Breast epithelium (tissue), 4 donors: ENCODE data around the gene AHNAK2. TPM values are rescaled to one million over a fixed set of nuclear protein-coding genes. Genes with fewer than 3 reads are reported as not detected.

Source experiments
- DNase-seq, 2 donors: peaks; one replicate each; pipeline ENCODE4 v3.0.0-alpha.2; 2019; ENCODE audit warnings: low spot score in 2 of 2
- H3K27ac ChIP-seq, 2 donors: fragments of 200-600 bp; sonication (generic) in 1 of 2; one replicate each; pipeline ENCODE4 v1.5.1; 2016 to 2019; ENCODE audit warnings: mild to moderate bottlenecking in 1 of 2
- H3K27me3 ChIP-seq, 2 donors: fragments of 200-600 bp; sonication (generic) in 1 of 2; one replicate each; pipeline versions ENCODE4 v1.5.1 to v1.6.0; 2017 to 2019; ENCODE audit warnings: control low read depth in 1 of 2, mild to moderate bottlenecking in 1 of 2
- H3K36me3 ChIP-seq: fragments of 200-600 bp; one replicate; pipeline ENCODE4 v1.5.1; 2019
- H3K4me1 ChIP-seq, 2 donors: fragments of 200-600 bp; sonication (generic); one replicate each; pipeline ENCODE4 v1.5.1; 2016 to 2019; ENCODE audit warnings: control low read depth in 1 of 2
- H3K4me3 ChIP-seq, 3 donors: fragments of 200-600 bp; sonication (generic); 1 replicate in 2 of 3; 2 replicates in 1 of 3; pipeline ENCODE4 v1.5.1; 2016 to 2019; ENCODE audit warnings: mild to moderate bottlenecking in 3 of 3, moderate library complexity in 2 of 3
- H3K9me3 ChIP-seq, 2 donors: fragments of 200-600 bp; sonication (generic) in 1 of 2; one replicate each; pipeline ENCODE4 v1.5.1; 2016 to 2019; ENCODE audit warnings: control low read depth in 1 of 2
- POLR2A ChIP-seq: fragments of 450-650 bp; IDR thresholded peaks from one replicate; pipeline ENCODE4 v1.6.1; 2016; ENCODE audit warnings: antibody characterized with exemption, mild to moderate bottlenecking, moderate library complexity
- POLR2AphosphoS5 ChIP-seq, 3 donors: sonication (generic); formaldehyde crosslinking; IDR thresholded peaks; one replicate each; pipeline ENCODE4 v1.6.1; 2017; ENCODE audit warnings: antibody characterized with exemption in 3 of 3
- intact Hi-C: fragments of 100-400 bp; cut with DNase I; formaldehyde crosslinking; loops from one replicate; pipeline ENCODE4 v1.15.1; 2023; ENCODE audit warnings: low total_unique reads
- total RNA-seq, 3 donors: library from RNA; depleted of rRNA; stranded (reverse); fragments of >200 nt; gene quantifications; one replicate each; pipeline ENCODE4 v1.1.0, GENCODE V29; 2016
- TF ChIP-seq, protein P1 (sequence below), 3 donors: fragments of 450-650 bp; IDR thresholded peaks; one replicate each; pipeline ENCODE4 v1.5.1; 2016 to 2017; ENCODE audit warnings: antibody characterized with exemption in 3 of 3, mild to moderate bottlenecking in 3 of 3, moderate library complexity in 3 of 3

AHNAK2 gene
- total RNA-seq, 3 donors from 2014 or later: 15.1 to 46.7 (median 19.3) TPM

DNA sequence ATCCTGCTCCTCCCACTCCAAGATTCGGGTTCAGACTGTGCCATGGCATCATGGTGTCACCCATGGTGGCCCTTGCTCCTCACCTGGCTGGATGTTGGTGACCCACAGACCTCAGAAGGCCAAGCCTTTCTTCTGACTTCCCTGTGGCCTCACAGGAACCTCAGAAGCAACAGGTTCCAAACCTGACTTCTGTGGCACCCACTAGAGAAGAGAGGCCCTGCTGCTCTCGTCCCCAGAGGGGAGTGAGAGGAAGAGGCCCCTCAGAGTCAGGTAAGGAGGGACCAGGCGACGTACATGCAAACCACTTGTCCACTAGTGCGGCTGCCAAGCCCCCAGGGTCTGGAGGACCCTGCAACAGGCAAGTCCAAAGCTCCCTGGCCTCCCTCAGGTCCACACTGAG lies 17.9 kb upstream of the AHNAK2 start:
- intact Hi-C loops: no loop called here
- TF ChIP-seq, protein P1, sequence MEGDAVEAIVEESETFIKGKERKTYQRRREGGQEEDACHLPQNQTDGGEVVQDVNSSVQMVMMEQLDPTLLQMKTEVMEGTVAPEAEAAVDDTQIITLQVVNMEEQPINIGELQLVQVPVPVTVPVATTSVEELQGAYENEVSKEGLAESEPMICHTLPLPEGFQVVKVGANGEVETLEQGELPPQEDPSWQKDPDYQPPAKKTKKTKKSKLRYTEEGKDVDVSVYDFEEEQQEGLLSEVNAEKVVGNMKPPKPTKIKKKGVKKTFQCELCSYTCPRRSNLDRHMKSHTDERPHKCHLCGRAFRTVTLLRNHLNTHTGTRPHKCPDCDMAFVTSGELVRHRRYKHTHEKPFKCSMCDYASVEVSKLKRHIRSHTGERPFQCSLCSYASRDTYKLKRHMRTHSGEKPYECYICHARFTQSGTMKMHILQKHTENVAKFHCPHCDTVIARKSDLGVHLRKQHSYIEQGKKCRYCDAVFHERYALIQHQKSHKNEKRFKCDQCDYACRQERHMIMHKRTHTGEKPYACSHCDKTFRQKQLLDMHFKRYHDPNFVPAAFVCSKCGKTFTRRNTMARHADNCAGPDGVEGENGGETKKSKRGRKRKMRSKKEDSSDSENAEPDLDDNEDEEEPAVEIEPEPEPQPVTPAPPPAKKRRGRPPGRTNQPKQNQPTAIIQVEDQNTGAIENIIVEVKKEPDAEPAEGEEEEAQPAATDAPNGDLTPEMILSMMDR (IDR thresholded peaks at IDR 0.05): no peak
- TF ChIP-seq POLR2AphosphoS5 (IDR thresholded peaks at IDR 0.05) (no peak), POLR2A (no peak)
- Histone ChIP-seq H3K4me1 (no peaks in the 10 kb centered on the region), H3K4me3 (no peak overlapping the region), H3K27ac (no peak overlapping the region), H3K36me3 (peaks cover 4% of the 10 kb centered on the region), H3K9me3 (no peaks in the 10 kb centered on the region), H3K27me3 (no peaks in the 10 kb centered on the region)
- no peak for DNase-seq

DNA sequence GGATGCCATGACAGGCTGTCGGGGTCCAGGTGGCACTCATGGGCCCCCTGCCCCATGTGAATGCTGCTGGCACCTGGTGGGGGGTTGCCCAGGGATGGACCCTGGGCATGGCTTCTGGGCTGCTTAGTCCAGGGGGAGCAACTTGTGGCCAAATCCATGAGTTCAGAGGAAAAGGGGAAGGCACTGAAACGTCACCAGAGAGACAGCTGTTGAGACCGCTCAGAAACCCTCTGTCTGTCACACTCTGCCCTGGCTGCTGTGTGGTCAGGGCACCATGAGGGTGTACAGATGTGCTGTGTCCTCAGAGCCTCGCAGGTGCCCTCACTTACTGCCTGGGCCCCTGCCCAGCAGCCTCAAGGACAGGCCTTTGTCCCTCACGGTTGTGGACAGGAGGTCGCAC lies 16.8 kb upstream of the AHNAK2 start:
- TF ChIP-seq, protein P1 (IDR thresholded peaks at IDR 0.05): no peak
- TF ChIP-seq POLR2A (no peak), POLR2AphosphoS5 (IDR thresholded peaks at IDR 0.05) (no peak)
- no peak for DNase-seq
- no peak overlapping the region for H3K4me3 ChIP-seq
- H3K36me3 ChIP-seq: peaks cover 4% of the 10 kb centered on the region
- no peak overlapping the region for H3K27ac ChIP-seq
- H3K4me1 ChIP-seq: no peaks in the 10 kb centered on the region
- no peaks in the 10 kb centered on the region for H3K9me3 ChIP-seq
- no peaks in the 10 kb centered on the region for H3K27me3 ChIP-seq
- intact Hi-C loops: no loop called here

DNA sequence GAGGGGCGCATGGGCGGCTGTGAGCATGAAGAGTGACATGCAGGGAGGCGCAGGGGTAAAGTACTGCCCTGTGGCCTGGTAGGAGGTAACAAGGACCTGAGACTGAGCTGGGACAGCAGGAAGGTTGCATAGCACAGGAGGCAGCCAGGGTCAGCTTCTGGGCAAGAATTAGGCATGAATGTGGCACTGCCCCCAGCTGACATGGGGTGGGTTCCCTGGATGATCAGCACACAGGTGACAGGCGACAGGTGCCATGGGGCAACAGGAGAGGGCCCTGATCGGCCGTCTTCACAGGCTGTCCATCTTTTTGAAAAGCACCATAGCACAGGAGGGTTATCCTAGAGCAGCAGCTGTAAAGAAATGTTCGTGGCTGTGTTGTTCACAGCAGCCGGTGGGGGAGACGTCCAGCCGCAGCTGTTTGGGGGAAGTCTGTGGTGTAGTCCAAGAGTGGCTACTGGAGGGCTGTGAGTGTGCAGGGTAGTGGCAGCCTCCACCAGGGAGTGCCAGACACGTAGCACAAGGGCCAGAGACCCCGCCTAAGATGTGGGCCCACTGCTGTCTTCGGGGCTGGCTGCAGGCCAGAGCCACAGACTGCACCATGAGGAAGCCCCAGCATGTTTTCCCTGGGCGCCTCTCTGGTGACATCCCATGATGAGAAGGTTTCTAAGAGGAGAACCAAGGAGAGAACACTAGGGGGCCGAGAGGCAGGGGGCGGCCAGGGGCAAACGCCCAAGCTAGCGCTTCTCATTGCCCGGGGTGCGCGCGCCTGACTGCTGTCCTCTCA lies 15.8 kb upstream of the AHNAK2 start:
- intact Hi-C loops: no loop called here
- no peak for TF ChIP-seq POLR2A
- no peak for TF ChIP-seq POLR2AphosphoS5 (IDR thresholded peaks at IDR 0.05)
- TF ChIP-seq, protein P1 (IDR thresholded peaks at IDR 0.05): no peak
- no peak overlapping the region for H3K27ac ChIP-seq
- H3K9me3 ChIP-seq: no peaks in the 10 kb centered on the region
- H3K4me3 ChIP-seq: no peak overlapping the region
- H3K4me1 ChIP-seq: no peaks in the 10 kb centered on the region
- H3K27me3 ChIP-seq: no peaks in the 10 kb centered on the region
- H3K36me3 ChIP-seq: peaks cover 4% of the 10 kb centered on the region
- no peak for DNase-seq

DNA sequence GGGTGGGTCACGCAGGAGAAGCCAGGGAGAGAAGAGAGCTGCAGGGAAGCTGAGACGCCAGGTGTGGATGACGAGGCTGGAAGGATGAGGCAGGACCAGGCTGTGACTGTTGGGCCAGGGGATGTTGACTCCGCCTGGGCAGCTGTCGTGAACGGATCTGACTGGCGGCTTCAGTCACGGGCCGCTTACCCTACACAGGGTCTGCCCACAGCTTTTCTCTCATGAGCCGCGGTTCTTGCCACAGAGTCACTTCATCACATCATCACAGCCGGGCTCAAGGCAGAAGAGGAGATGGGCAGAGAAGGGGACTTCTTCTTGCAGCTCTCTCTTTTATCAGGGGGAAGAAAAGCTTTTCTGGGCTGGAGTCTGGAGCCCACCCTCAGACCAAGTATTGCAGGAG lies 15.1 kb upstream of the AHNAK2 start:
- intact Hi-C loops: no loop called here
- no peaks in the 10 kb centered on the region for H3K9me3 ChIP-seq
- TF ChIP-seq, protein P1 (IDR thresholded peaks at IDR 0.05): no peak
- TF ChIP-seq POLR2AphosphoS5 (IDR thresholded peaks at IDR 0.05) (no peak), POLR2A (no peak)
- H3K4me1 ChIP-seq: no peaks in the 10 kb centered on the region
- no peaks in the 10 kb centered on the region for H3K27me3 ChIP-seq
- H3K36me3 ChIP-seq: peaks cover 4% of the 10 kb centered on the region
- DNase-seq: no peak
- no peak overlapping the region for H3K27ac ChIP-seq
- no peak overlapping the region for H3K4me3 ChIP-seq

DNA sequence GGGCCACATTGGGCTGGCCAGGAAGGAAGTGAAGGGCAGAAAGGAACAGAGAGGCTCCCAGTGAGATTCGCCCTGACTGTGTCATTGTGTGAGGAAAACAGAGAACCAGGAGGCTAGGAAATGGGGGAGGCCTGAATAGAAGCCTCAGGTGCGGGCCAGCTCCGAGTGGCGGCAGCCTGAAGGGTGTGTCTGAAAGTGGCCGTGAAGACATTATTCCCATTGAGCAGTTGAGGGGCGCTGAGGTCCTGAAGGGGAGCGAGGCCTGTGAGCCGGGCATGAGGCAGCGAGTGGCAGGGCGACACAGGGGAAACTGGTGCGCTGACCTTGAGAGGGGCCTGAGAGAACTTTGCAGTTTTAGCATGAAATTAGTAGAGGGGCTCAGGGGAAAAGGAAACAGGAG lies 14.3 kb upstream of the AHNAK2 start:
- H3K4me3 ChIP-seq: no peak overlapping the region
- H3K27ac ChIP-seq: no peak overlapping the region
- no peaks in the 10 kb centered on the region for H3K27me3 ChIP-seq
- no peaks in the 10 kb centered on the region for H3K4me1 ChIP-seq
- no peak for DNase-seq
- no peak for TF ChIP-seq POLR2A
- TF ChIP-seq, protein P1 (IDR thresholded peaks at IDR 0.05): no peak
- no peak for TF ChIP-seq POLR2AphosphoS5 (IDR thresholded peaks at IDR 0.05)
- intact Hi-C loops: no loop called here
- no peaks in the 10 kb centered on the region for H3K9me3 ChIP-seq
- H3K36me3 ChIP-seq: peaks cover 4% of the 10 kb centered on the region
